ENCODE measurements around the gene FGF11.

The FGF11 gene

DNA sequence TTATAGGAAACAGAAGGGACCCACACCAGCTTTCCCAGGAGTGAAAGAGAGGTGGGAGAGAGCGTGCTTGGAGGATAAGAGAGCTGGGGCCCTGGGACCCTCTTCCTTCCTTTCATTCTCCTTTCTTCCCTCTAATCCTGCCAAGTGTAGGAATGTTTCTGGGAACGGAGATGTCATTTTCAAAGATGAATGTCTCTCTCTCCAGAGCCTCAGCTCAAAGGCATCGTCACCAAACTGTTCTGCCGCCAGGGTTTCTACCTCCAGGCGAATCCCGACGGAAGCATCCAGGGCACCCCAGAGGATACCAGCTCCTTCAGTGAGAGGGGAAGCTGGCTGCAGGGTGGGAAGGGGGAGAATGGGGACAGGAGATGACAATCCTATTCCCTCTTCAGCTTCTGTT, 2.0 kb downstream of the FGF11 start:
- H3K36me3 ChIP-seq = no peaks in the 10 kb centered on the region
- no peaks in the 10 kb centered on the region for H3K9me3 ChIP-seq (ENCODE audit: severe bottlenecking)
- no peak overlapping the region for H3K4me3 ChIP-seq (ENCODE audit: low read depth, low read length)
- no peak overlapping the region for H3K27ac ChIP-seq
- no peak for DNase-seq
- H3K27me3 ChIP-seq (ENCODE audit: insufficient read depth, low read depth, severe bottlenecking) = peaks cover 10% of the 10 kb centered on the region
- TF ChIP-seq, protein P1, sequence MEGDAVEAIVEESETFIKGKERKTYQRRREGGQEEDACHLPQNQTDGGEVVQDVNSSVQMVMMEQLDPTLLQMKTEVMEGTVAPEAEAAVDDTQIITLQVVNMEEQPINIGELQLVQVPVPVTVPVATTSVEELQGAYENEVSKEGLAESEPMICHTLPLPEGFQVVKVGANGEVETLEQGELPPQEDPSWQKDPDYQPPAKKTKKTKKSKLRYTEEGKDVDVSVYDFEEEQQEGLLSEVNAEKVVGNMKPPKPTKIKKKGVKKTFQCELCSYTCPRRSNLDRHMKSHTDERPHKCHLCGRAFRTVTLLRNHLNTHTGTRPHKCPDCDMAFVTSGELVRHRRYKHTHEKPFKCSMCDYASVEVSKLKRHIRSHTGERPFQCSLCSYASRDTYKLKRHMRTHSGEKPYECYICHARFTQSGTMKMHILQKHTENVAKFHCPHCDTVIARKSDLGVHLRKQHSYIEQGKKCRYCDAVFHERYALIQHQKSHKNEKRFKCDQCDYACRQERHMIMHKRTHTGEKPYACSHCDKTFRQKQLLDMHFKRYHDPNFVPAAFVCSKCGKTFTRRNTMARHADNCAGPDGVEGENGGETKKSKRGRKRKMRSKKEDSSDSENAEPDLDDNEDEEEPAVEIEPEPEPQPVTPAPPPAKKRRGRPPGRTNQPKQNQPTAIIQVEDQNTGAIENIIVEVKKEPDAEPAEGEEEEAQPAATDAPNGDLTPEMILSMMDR (IDR thresholded peaks at IDR 0.05; ENCODE audit: low read depth, low read length) = no peak

DNA sequence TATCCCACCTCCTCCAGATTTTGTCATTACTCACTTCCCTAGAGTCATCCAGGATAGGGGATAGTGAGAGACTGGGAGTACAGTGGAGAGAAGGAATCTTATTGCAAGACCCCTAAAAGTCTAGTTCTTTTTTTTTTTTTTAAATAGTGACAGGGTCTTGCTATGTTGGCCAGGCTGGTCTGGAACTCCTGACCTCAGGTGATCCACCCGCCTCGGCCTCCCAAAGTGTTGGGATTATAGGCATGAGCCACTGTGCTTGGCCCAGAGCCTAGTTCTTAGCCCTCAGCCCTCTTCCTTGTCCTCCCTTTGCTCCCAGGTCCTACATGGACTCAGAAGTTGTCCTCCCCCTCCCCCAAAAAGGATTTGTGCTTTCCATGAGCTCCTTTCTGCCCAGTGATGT, 2.8 kb downstream of the FGF11 start:
- no peak overlapping the region for H3K4me3 ChIP-seq (ENCODE audit: low read depth, low read length)
- peaks cover 7% of the 10 kb centered on the region for H3K27me3 ChIP-seq (ENCODE audit: insufficient read depth, low read depth, severe bottlenecking)
- H3K36me3 ChIP-seq = no peaks in the 10 kb centered on the region
- no peaks in the 10 kb centered on the region for H3K9me3 ChIP-seq (ENCODE audit: severe bottlenecking)
- H3K27ac ChIP-seq = no peak overlapping the region
- DNase-seq = no peak
- TF ChIP-seq, protein P1 (IDR thresholded peaks at IDR 0.05; ENCODE audit: low read depth, low read length) = no peak

DNA sequence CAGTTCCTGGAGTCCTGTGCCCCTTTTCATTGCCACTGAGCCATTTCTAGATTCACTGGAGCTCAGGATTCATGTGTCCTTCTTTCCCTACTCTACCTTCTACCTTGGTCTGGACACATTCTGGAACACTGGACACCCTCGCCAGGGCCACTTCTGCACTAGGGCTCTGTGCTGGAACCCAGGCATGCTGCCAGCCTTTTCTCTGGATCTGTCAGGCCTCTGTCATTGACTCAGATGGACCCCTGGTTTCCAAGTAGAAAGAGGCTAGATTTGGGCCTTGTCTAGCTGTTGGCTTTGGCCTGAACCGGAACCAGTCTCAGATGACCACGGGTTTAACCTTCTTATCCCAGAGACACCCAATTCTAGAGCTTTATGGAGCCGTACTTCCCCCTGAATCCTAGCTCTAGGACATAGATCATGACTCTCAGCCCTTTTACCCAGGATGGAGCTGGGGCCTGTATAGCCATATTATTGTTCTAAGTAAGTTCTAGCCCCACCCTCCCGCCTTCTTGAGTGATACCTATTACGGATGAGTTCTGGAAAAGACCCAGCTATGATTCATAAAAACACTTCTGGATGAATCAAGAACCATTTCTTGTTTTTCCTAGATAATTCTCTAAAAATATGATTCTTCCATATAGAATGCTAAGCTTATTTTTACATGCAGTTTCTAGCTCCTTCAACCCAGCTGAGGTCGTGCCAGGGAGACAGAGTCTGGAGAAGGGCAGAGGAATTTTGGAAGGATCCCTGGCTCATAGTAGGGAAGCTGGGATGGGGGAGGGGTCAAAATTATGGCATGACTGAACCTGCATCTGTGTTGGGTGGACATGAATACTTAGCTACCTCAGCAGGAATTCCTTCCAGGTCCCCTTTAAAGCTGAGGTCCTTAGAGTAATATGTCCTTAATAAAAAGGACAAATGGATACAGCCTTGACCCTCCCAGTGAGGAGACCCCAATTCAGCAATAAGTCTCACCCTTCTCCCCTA, 4.5 kb downstream of the FGF11 start:
- H3K27me3 ChIP-seq (ENCODE audit: insufficient read depth, low read depth, severe bottlenecking) = peaks cover 3% of the 10 kb centered on the region
- TF ChIP-seq, protein P1 (IDR thresholded peaks at IDR 0.05; ENCODE audit: low read depth, low read length) = no peak

DNA sequence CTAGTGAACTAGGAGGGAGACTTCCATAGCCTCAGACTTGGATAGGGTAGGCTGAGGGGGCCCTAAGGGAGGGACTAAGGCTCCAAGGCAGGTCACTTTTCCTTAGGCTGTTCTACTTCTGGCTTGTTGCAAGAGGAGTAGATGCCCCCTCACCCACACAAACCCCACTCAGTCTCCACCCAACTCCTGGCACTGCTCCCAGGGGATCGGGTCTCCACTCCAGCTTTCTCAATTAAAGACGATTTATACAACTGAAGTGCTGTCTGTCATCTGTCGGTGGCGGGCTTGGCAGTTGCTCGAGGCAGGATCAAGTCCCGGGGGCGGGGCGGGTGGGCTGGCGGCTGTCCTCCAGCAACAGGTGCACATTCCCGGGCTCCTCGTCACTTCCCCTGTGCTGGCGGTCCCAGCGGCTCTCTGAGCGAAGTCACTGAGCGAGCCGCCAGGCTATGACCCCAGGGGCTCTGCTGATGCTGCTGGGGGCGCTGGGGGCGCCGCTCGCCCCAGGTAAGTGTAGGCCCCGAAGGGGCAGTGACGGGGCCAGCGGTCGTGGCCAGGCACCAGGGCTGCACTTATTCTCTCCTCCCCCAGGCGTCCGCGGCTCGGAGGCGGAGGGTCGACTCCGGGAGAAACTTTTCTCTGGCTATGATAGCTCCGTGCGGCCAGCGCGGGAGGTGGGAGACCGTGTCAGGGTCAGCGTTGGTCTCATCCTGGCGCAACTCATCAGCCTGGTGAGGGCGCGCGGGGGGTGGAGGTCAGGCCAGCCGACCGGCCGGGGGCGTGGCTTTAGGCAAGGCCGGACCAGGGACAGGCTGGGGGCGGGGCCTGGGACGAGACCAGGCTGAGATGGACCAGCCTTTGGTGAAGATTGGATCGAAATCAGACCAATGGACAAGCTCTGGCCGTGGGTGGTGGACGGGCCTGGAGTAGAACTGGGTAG, 5.6 kb downstream of the FGF11 start, which contains the start of gene CHRNB1:
Gene CHRNB1, plus strand, starts transcription at position 380 of the 937 bp plus-strand sequence. Its CDS starts 67 bp downstream, at position 447.
- DNase-seq = no peak

More for the DNA sequence above, 4.5 kb downstream of the FGF11 start:
- no peak overlapping the region for H3K27ac ChIP-seq
- DNase-seq = no peak
- no peaks in the 10 kb centered on the region for H3K36me3 ChIP-seq
- no peak overlapping the region for H3K4me3 ChIP-seq (ENCODE audit: low read depth, low read length)
- H3K9me3 ChIP-seq (ENCODE audit: severe bottlenecking) = no peaks in the 10 kb centered on the region

DNA sequence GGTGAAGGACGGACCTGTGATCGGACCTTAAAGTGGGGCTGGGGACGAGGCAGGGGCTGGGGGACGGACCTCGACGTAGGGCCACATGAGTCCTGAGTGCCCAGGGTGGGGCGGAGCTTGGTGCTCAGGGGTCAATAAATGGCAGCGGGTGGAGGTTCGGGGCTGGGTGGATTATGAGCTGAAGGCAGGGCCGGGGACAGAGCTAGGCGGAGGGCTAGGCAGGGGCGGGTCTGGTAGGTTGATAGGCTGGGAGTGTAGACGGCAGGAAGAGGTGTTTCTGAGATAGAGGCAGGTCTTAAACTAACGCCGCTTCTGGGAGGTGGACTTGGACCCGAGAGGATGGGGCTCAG, 6.3 kb downstream of the FGF11 start:
- Histone ChIP-seq H3K4me3 (ENCODE audit: low read depth, low read length) (no peak overlapping the region), H3K36me3 (no peaks in the 10 kb centered on the region), H3K9me3 (ENCODE audit: severe bottlenecking) (no peaks in the 10 kb centered on the region), H3K27ac (no peak overlapping the region), H3K27me3 (ENCODE audit: insufficient read depth, low read depth, severe bottlenecking) (no peaks in the 10 kb centered on the region)
- TF ChIP-seq, protein P1 (IDR thresholded peaks at IDR 0.05; ENCODE audit: low read depth, low read length) = no peak
- DNase-seq = no peak

More for the DNA sequence above, 5.6 kb downstream of the FGF11 start, which contains the start of gene CHRNB1:
- Histone ChIP-seq H3K9me3 (ENCODE audit: severe bottlenecking) (no peaks in the 10 kb centered on the region), H3K27me3 (ENCODE audit: insufficient read depth, low read depth, severe bottlenecking) (no peaks in the 10 kb centered on the region), H3K4me3 (ENCODE audit: low read depth, low read length) (no peak within 1 kb of the TSS), H3K36me3 (no peaks in the 10 kb centered on the region), H3K27ac (no peak within 1 kb of the TSS)
- TF ChIP-seq, protein P1 (IDR thresholded peaks at IDR 0.05; ENCODE audit: low read depth, low read length) = no peak

All from WERI-Rb-1 (cell line).